Measurements from ENCODE around the gene TTLL9. TPM values are rescaled to one million over a fixed set of nuclear protein-coding genes. Genes with fewer than 3 reads are reported as not detected.
A peak's percentile ranks its signal among the peaks of the same experiment; 100 is the strongest.

TTLL9 gene
- total and polyA plus RNA-seq, 8 donors: 0.15 to 0.43 (median 0.18) TPM; not detected in 5

DNA sequence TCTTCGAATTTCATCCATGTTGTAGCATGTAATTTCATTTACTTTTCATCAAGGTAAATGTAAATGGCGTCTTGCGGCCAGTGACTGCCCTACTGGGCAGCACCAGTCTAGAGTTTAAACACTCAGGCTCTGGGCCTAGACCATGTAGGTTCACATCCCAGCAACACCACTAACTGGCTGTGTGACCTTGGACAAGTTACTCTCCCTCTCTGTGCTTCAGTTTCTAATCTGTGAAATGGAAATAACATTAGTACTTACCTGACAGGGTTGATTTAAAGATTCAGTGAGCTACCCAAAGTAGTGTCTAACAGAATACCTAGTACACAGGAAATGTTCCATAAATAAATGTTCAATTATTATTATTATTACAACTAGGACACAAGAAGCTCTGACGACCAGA lies 52.2 kb downstream of the TTLL9 start:
- peaks cover 0 to 37% (median 0%) of the 10 kb centered on the region in 3 donors for H3K27me3 ChIP-seq
- H3K4me3 ChIP-seq: no peak overlapping the region
- no peaks in the 10 kb centered on the region for H3K4me1 ChIP-seq
- H3K27ac ChIP-seq: no peak overlapping the region
- TF ChIP-seq, protein P1, sequence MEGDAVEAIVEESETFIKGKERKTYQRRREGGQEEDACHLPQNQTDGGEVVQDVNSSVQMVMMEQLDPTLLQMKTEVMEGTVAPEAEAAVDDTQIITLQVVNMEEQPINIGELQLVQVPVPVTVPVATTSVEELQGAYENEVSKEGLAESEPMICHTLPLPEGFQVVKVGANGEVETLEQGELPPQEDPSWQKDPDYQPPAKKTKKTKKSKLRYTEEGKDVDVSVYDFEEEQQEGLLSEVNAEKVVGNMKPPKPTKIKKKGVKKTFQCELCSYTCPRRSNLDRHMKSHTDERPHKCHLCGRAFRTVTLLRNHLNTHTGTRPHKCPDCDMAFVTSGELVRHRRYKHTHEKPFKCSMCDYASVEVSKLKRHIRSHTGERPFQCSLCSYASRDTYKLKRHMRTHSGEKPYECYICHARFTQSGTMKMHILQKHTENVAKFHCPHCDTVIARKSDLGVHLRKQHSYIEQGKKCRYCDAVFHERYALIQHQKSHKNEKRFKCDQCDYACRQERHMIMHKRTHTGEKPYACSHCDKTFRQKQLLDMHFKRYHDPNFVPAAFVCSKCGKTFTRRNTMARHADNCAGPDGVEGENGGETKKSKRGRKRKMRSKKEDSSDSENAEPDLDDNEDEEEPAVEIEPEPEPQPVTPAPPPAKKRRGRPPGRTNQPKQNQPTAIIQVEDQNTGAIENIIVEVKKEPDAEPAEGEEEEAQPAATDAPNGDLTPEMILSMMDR (IDR thresholded peaks at IDR 0.05): no peak
- no peak for TF ChIP-seq EP300 (IDR thresholded peaks at IDR 0.05)
- no peak for TF ChIP-seq POLR2A (IDR thresholded peaks at IDR 0.05)
- no peak for TF ChIP-seq POLR2AphosphoS5 (IDR thresholded peaks at IDR 0.05)
- intact Hi-C loops (cut with DNase I; ENCODE audit: low total_unique reads): no loop called here
- WGBS, 5 donors: 80 to 92% (median 86%) methylated on average over 4 of the region's 4 CpGs
- no peaks in the 10 kb centered on the region for H3K36me3 ChIP-seq
- H3K9me3 ChIP-seq: no peaks in the 10 kb centered on the region
- DNase-seq: no peak

DNA sequence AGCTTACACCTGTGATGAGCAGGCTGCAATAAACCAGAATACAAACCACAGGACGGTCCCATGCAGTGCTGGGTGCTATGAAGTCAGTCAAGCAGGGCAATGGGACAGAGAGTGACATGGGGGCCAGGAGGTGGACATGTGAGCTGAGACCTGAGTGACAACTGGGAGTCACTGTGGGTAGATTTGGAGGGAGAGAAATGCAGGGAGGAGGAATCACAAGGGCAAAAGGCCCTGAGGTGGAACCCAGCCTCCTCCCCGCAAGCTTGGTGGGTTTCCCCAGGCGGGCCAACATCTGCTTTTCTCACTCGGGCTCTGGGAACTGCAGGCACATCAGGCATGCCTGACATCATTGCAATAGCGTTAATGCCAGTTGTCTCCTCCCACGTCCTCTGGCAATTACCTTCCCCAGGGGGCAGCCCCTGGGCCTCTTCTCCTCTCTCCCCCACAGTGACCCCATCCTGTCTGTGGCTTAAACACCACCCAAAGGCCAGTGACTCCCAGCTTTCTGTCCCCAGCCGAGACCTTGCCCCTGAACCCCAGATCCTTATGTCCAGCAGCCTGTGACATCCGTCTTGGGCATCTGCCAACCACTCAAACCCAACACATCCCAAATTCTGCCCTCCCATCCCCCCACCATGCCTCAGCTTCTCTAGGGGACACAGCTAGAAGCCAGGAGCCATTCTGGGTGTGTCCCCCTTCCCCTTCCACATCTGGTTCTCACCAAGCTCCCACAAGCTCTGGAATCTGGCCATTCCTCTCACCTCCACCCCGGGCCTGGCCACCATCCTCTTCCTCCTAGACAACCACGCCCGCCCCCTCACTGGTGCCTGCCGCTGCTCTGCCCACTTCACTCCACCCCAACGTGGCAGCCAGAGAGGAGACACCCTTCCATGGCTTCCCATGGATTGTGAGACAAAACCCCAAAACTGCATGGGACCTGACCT lies 53.2 kb downstream of the TTLL9 start:
- TF ChIP-seq, protein P1 (IDR thresholded peaks at IDR 0.05): no peak
- no peak for TF ChIP-seq POLR2A (IDR thresholded peaks at IDR 0.05)
- intact Hi-C loops (cut with DNase I; ENCODE audit: low total_unique reads): no loop called here
- H3K4me1 ChIP-seq: no peaks in the 10 kb centered on the region
- H3K9me3 ChIP-seq: no peaks in the 10 kb centered on the region
- H3K27ac ChIP-seq: no peak overlapping the region
- peak in 1 of 2 donors; percentile 17 for DNase-seq
- no peaks in the 10 kb centered on the region for H3K36me3 ChIP-seq
- H3K4me3 ChIP-seq: no peak overlapping the region
- 50 to 60% (median 54%) methylated on average over 13 of the region's 13 CpGs for WGBS, 5 donors
- peaks cover 0 to 36% (median 0%) of the 10 kb centered on the region in 3 donors for H3K27me3 ChIP-seq

DNA sequence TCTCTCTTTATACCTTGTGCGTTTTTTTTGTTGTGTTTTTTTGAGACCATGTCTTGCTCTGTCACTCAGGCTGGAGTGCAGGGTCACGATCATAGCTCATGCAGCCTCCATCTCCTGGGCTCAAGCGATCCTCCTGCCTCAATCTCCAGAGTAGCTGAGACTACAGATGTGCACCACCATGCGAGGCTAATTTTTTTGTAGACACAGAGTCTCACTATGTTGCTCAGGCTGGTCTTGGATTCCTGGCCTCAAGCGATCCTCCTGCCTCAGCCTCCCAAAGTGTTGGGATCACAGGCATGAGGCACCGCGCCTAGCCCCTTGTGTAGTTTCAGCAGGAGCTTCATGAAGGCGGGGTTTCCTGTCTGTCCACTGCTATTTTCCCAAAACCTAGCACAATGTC lies 54.1 kb downstream of the TTLL9 start:
- intact Hi-C loops (cut with DNase I; ENCODE audit: low total_unique reads): no loop called here
- TF ChIP-seq, protein P1 (IDR thresholded peaks at IDR 0.05): no peak
- TF ChIP-seq EP300 (IDR thresholded peaks at IDR 0.05) (no peak), POLR2A (IDR thresholded peaks at IDR 0.05) (no peak), POLR2AphosphoS5 (IDR thresholded peaks at IDR 0.05) (no peak)
- 85 to 93% (median 89%) methylated on average over 8 of the region's 8 CpGs for whole genome bisulfite sequencing, 5 donors
- Histone ChIP-seq H3K9me3 (no peaks in the 10 kb centered on the region), H3K4me3 (no peak overlapping the region), H3K27ac (no peak overlapping the region), H3K4me1 (no peaks in the 10 kb centered on the region), H3K36me3 (no peaks in the 10 kb centered on the region), H3K27me3 (peaks cover 0 to 33% (median 0%) of the 10 kb centered on the region in 3 donors)
- no peak for DNase-seq

DNA sequence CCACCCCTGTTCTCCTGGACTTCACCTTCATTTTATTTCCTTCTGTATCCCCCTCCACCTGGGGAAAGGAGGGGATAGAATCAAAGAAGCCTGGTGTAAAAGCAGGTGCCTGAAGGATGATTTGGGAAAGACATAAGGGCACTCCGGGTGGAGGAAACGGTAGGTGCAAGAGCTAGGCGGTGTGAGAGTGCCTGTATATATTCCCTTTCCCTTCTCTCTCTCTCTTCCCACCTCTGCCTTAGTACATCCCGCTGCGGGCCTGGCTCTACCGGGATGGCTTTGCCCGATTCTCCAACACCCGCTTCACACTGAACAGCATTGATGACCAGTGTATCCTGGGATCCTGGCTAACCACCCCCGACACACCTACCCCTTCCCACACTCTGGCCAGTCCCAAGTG lies 55.2 kb downstream of the TTLL9 start:
- no peak overlapping the region for H3K27ac ChIP-seq
- intact Hi-C loops (cut with DNase I; ENCODE audit: low total_unique reads): no loop called here
- DNase-seq: no peak

More for the DNA sequence above, 55.2 kb downstream of the TTLL9 start:
- TF ChIP-seq POLR2AphosphoS5 (IDR thresholded peaks at IDR 0.05): no peak
- no peak for TF ChIP-seq EP300 (IDR thresholded peaks at IDR 0.05)
- TF ChIP-seq, protein P1 (IDR thresholded peaks at IDR 0.05): no peak
- TF ChIP-seq POLR2A (IDR thresholded peaks at IDR 0.05): no peak
- H3K36me3 ChIP-seq: no peaks in the 10 kb centered on the region
- H3K27me3 ChIP-seq: peaks cover 0 to 28% (median 0%) of the 10 kb centered on the region in 3 donors
- H3K4me1 ChIP-seq: no peaks in the 10 kb centered on the region
- H3K9me3 ChIP-seq: no peaks in the 10 kb centered on the region
- no peak overlapping the region for H3K4me3 ChIP-seq
- 55 to 61% (median 59%) methylated on average over 9 of the region's 9 CpGs for WGBS, 5 donors

Measured in stomach (tissue), 9 donors.